Measurements from ENCODE around the gene SCYL1.

Gene SCYL1

GRCh38 chr11:65554057-65554818 lies 29.4 kb downstream of the SCYL1 start:
- H3K9ac ChIP-seq (ENCODE audit: low read length): no peak overlapping the region
- no peak overlapping the region for H3K4me3 ChIP-seq (ENCODE audit: low read length)
- no peaks in the 10 kb centered on the region for H3K9me3 ChIP-seq (ENCODE audit: control insufficient read depth, low read length)
- peaks cover 28% of the 10 kb centered on the region for H3K4me1 ChIP-seq (ENCODE audit: control insufficient read depth, insufficient read depth, low read length)
- peaks cover 9% of the 10 kb centered on the region for H3K36me3 ChIP-seq (ENCODE audit: control insufficient read depth, insufficient read depth, low read length, severe bottlenecking)
- DNase-seq (ENCODE audit: low read depth): no peak
- no peaks in the 10 kb centered on the region for H3K27me3 ChIP-seq (replicated peaks; ENCODE audit: control insufficient read depth, insufficient read depth, low read length)

GRCh38 chr11:65554842-65555430 lies 30.1 kb downstream of the SCYL1 start:
- no peak overlapping the region for H3K4me3 ChIP-seq (ENCODE audit: low read length)
- H3K9ac ChIP-seq (ENCODE audit: low read length): peak overlapping the region; percentile 37
- H3K27me3 ChIP-seq (replicated peaks; ENCODE audit: control insufficient read depth, insufficient read depth, low read length): no peaks in the 10 kb centered on the region
- peaks cover 35% of the 10 kb centered on the region for H3K4me1 ChIP-seq (ENCODE audit: control insufficient read depth, insufficient read depth, low read length)
- no peak for DNase-seq (ENCODE audit: low read depth)
- peaks cover 9% of the 10 kb centered on the region for H3K36me3 ChIP-seq (ENCODE audit: control insufficient read depth, insufficient read depth, low read length, severe bottlenecking)
- H3K9me3 ChIP-seq (ENCODE audit: control insufficient read depth, low read length): no peaks in the 10 kb centered on the region

- Histone ChIP-seq H3K9ac (ENCODE audit: low read length) (no peak overlapping the region), H3K4me3 (ENCODE audit: low read length) (peak overlapping the region; percentile 20), H3K9me3 (ENCODE audit: control insufficient read depth, low read length) (no peaks in the 10 kb centered on the region), H3K4me1 (ENCODE audit: control insufficient read depth, insufficient read depth, low read length) (peaks cover 43% of the 10 kb centered on the region), H3K36me3 (ENCODE audit: control insufficient read depth, insufficient read depth, low read length, severe bottlenecking) (peaks cover 9% of the 10 kb centered on the region), H3K27me3 (replicated peaks; ENCODE audit: control insufficient read depth, insufficient read depth, low read length) (no peaks in the 10 kb centered on the region)
- peak; percentile 84 for DNase-seq (ENCODE audit: low read depth)
These were observed 30.9 kb downstream of the SCYL1 start for GRCh38 chr11:65555693-65556231.

GRCh38 chr11:65556470-65557279 lies 31.8 kb downstream of the SCYL1 start:
- H3K36me3 ChIP-seq (ENCODE audit: control insufficient read depth, insufficient read depth, low read length, severe bottlenecking): peaks cover 5% of the 10 kb centered on the region
- H3K9ac ChIP-seq (ENCODE audit: low read length): peak overlapping the region; percentile 86
- H3K4me3 ChIP-seq (ENCODE audit: low read length): peak overlapping the region; percentile 80
- peaks cover 46% of the 10 kb centered on the region for H3K4me1 ChIP-seq (ENCODE audit: control insufficient read depth, insufficient read depth, low read length)
- no peaks in the 10 kb centered on the region for H3K9me3 ChIP-seq (ENCODE audit: control insufficient read depth, low read length)
- no peaks in the 10 kb centered on the region for H3K27me3 ChIP-seq (replicated peaks; ENCODE audit: control insufficient read depth, insufficient read depth, low read length)
- DNase-seq (ENCODE audit: low read depth): no peak

GRCh38 chr11:65557280-65558001 lies 32.6 kb downstream of the SCYL1 start:
- Histone ChIP-seq H3K27me3 (replicated peaks; ENCODE audit: control insufficient read depth, insufficient read depth, low read length) (no peaks in the 10 kb centered on the region), H3K9me3 (ENCODE audit: control insufficient read depth, low read length) (no peaks in the 10 kb centered on the region), H3K36me3 (ENCODE audit: control insufficient read depth, insufficient read depth, low read length, severe bottlenecking) (no peaks in the 10 kb centered on the region), H3K4me3 (ENCODE audit: low read length) (peak overlapping the region; percentile 80), H3K9ac (ENCODE audit: low read length) (peak overlapping the region; percentile 86), H3K4me1 (ENCODE audit: control insufficient read depth, insufficient read depth, low read length) (peaks cover 46% of the 10 kb centered on the region)
- no peak for DNase-seq (ENCODE audit: low read depth)

- Histone ChIP-seq H3K9ac (ENCODE audit: low read length) (peak within 1 kb of the TSS; percentile 86), H3K9me3 (ENCODE audit: control insufficient read depth, low read length) (no peaks in the 10 kb centered on the region), H3K4me1 (ENCODE audit: control insufficient read depth, insufficient read depth, low read length) (peaks cover 47% of the 10 kb centered on the region), H3K36me3 (ENCODE audit: control insufficient read depth, insufficient read depth, low read length, severe bottlenecking) (no peaks in the 10 kb centered on the region), H3K4me3 (ENCODE audit: low read length) (peak within 1 kb of the TSS; percentile 80), H3K27me3 (replicated peaks; ENCODE audit: control insufficient read depth, insufficient read depth, low read length) (no peaks in the 10 kb centered on the region)
- DNase-seq (ENCODE audit: low read depth): peak; percentile 91
These were observed 33.4 kb downstream of the SCYL1 start, which contains the start of gene LTBP3 for GRCh38 chr11:65558002-65558929. TSS of gene LTBP3 (minus strand) at chr11:65558359. CDS start at chr11:65557959, 400 bp downstream.

GRCh38 chr11:65558930-65559509 lies 34.1 kb downstream of the SCYL1 start:
- Histone ChIP-seq H3K27me3 (replicated peaks; ENCODE audit: control insufficient read depth, insufficient read depth, low read length) (no peaks in the 10 kb centered on the region), H3K9me3 (ENCODE audit: control insufficient read depth, low read length) (no peaks in the 10 kb centered on the region), H3K4me1 (ENCODE audit: control insufficient read depth, insufficient read depth, low read length) (peaks cover 53% of the 10 kb centered on the region), H3K4me3 (ENCODE audit: low read length) (peak overlapping the region; percentile 73), H3K9ac (ENCODE audit: low read length) (peak overlapping the region; percentile 84), H3K36me3 (ENCODE audit: control insufficient read depth, insufficient read depth, low read length, severe bottlenecking) (no peaks in the 10 kb centered on the region)
- peak; percentile 65 for DNase-seq (ENCODE audit: low read depth)

GRCh38 chr11:65559535-65559934 lies 34.7 kb downstream of the SCYL1 start:
- Histone ChIP-seq H3K9me3 (ENCODE audit: control insufficient read depth, low read length) (no peaks in the 10 kb centered on the region), H3K4me1 (ENCODE audit: control insufficient read depth, insufficient read depth, low read length) (peaks cover 53% of the 10 kb centered on the region), H3K27me3 (replicated peaks; ENCODE audit: control insufficient read depth, insufficient read depth, low read length) (no peaks in the 10 kb centered on the region), H3K36me3 (ENCODE audit: control insufficient read depth, insufficient read depth, low read length, severe bottlenecking) (no peaks in the 10 kb centered on the region), H3K4me3 (ENCODE audit: low read length) (no peak overlapping the region), H3K9ac (ENCODE audit: low read length) (peak overlapping the region; percentile 84)
- DNase-seq (ENCODE audit: low read depth): no peak

GRCh38 chr11:65559951-65560537 lies 35.2 kb downstream of the SCYL1 start:
- no peaks in the 10 kb centered on the region for H3K9me3 ChIP-seq (ENCODE audit: control insufficient read depth, low read length)
- no peaks in the 10 kb centered on the region for H3K36me3 ChIP-seq (ENCODE audit: control insufficient read depth, insufficient read depth, low read length, severe bottlenecking)
- peaks cover 53% of the 10 kb centered on the region for H3K4me1 ChIP-seq (ENCODE audit: control insufficient read depth, insufficient read depth, low read length)
- no peak overlapping the region for H3K4me3 ChIP-seq (ENCODE audit: low read length)
- no peaks in the 10 kb centered on the region for H3K27me3 ChIP-seq (replicated peaks; ENCODE audit: control insufficient read depth, insufficient read depth, low read length)
- peak; percentile 53 for DNase-seq (ENCODE audit: low read depth)
- peak overlapping the region; percentile 84 for H3K9ac ChIP-seq (ENCODE audit: low read length)

Data from adipocyte (in vitro differentiated cells).